ENCODE results near the gene MGAT5.

Gene MGAT5

DNA sequence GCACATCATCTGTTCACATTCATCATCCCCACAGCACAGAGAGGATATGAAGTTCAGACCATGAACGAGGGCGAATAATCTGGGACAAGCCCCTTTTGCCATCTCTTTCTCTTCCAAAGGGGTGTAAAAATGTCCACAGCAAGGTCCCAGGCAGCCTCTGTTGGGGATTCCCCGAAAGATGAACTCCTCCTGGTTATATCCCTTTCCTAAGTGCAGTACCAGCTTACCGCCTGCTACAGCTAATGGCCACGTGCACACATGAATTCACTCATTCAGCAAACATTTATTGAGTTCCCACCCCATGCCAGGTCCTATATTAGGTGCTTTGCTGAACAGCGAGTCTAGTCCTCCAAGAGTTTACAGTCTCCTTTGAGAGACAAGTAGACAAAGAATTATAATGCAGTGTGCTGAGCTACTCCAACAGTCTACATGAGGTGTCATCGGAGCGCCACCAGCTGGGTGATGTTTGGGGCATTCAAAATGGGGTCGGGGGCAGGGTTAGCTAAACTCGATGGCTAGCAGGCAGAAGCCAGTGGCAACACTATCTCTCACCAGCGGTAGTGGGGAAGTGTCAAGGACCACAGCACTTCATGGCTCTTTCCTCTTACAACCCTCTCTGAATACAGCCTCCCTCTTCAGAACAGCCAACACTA, 236.0 kb downstream of the MGAT5 start:
- no peak for DNase-seq

DNA sequence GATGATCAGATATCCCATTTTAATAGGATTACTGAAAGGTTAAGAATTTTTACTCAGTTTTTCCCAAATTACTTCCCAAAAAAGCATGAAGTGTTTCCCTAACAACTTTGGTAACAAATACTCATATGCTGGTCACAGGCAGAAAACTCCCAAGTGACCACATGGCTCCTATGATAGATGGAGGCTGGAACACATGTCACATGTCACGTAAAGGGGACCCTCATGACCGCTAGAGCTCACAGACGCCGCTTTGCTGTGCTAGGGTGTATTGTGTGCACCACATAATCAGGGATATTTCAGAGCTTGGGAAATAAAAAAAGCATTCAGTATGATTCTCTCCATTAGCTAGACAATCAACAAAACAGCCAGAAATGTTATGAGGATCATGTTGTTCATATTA, 236.7 kb downstream of the MGAT5 start:
- DNase-seq = no peak

DNA sequence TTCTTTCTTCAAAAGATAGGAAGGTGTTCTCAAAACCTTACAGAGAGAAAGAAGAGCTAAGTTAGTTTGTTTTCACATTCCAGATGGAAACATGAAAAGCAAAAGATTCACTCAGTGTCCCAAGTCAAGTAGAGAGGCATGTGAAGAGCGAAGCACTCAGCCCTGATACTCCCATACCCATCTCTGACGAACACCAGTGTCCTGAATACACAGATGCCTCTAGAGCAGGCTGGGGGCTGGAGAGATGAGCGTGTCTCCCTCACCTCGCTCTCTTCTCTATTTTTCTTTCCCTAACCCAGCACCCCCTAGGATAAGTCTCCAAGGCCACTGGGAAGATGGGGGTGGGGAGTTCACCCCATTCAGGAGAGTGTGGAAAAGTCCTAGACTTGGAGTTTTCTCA, 237.2 kb downstream of the MGAT5 start:
- DNase-seq = no peak

DNA sequence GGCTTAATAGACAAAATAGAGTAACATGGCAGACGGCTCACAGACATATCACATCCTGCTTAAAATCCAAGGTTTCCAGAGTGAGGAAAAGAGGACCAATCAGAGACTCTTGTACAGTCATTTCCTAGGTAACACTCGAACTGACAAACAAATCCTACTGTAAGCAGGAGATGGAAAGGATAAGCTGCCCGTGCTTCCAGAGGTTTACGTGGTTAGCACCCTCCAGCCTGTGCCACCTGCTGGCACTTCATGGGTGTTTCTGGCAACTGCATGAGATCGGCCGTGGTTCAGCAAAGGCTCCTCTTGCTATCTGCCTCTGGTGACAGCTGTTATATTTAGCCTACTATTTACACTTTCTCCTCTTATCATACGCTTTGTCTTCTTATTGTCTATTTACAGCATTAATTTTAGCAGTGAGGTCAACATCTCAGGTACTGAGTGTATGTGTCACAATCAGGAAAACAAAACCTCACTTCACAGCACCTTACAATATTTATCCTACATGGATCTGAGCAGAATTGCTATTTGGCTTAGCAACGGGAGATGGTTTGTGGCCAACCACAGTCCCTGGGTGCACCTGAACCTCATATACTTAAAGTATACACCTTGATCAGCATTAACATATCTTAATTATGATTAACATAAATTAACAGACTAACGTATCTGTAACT, 238.0 kb downstream of the MGAT5 start:
- peak; percentile 14 for DNase-seq

DNA sequence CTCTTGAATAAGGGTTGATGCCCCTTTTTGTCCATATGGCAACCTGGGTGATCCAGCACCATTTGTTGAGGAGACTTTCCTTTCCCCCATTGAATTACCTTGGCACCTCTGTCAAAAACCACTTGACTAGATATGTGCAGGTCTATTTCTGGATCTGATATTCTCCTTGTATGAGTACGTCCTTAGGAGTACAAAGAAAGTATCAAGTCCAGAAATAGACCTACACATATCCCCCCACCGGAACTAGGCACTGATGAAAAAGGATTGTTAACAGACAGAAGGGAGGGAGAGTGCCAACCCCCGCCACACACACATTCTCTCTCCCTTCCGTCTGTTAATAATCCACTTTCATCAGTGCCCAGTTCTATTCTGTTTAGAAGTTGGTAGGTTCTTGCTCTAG, 239.9 kb downstream of the MGAT5 start:
- DNase-seq = no peak

DNA sequence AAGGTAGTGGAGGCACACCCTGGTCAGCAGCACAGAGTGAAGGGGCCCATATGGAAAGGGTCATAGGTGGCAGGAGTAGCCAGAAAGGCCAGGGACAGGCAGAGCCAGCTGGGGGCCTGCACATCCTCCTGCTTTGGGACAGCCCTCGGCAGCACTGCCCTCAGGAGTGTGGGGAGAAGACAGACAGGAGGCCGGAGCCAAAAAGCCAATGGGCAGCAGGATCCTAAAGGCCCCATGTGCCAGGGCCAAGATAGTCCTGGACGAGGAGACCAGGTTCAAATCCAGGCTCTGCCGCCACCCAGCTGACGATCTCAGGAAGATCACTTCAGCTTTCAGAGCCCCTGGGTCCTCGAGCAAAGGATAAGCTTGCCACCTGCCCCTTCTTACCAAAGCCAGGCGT, 244.8 kb downstream of the MGAT5 start:
- DNase-seq = no peak

DNA sequence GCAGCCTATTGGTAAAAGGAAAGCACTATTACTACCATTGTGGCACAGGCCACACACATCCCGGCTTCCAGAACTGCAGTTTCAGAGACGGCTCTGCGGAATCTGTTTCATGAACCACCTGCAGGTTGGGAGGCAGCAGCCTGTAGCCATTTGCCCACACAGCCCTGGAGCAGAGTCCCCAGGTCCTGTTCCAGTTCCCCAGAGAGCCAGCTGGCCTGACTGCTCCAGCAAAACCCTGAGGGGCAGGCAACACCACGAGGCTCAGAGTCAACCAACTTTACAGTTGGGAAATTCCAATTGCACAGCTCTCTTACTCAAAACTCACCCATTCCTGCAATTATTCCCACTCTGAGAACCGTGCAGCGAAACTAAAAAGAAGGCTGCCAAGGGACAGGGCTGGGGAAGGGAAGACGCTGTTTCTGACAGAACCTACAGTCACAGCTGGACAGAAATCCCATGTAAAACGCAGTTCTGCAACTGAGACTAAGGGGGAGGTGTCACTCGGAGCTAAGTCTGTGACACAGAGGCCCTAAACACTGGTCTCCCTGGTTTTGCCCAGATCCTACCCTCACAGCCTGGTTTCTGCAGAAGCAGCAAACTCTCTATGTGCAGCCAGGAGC, 245.5 kb downstream of the MGAT5 start:
- no peak for DNase-seq

DNA sequence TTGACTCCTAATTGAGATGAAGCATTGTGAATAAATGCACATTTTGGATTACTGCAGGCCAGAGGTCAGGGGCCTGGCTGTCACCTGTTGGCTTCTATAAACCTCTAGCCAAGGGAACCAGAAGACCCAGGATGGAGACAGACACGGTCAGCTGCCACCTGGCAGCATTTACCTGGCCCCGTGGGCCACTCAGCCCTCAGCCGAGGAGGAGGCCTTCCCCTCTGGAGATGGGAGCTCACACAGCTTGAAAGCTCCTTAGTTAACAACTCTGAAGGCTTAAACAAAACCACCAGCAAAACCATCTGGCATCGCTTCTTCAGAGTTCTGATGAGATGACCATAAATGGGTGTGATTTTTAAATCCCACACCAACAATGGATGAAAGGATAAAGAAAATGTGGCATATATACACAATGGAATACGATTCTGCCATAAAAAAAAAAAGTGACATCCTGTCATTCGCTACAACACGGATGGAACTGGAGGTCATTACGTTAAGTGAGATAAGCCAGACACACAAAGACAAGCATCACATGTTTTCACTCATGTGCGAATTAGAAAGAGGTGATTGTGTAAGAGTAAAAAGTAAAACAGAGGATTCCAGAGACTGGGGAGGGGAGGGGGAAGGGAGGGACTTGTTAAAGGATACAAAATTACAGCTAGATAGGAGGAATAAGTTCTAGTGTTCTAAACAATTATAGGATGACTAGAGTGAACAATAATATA, 246.5 kb downstream of the MGAT5 start:
- DNase-seq = no peak

DNA sequence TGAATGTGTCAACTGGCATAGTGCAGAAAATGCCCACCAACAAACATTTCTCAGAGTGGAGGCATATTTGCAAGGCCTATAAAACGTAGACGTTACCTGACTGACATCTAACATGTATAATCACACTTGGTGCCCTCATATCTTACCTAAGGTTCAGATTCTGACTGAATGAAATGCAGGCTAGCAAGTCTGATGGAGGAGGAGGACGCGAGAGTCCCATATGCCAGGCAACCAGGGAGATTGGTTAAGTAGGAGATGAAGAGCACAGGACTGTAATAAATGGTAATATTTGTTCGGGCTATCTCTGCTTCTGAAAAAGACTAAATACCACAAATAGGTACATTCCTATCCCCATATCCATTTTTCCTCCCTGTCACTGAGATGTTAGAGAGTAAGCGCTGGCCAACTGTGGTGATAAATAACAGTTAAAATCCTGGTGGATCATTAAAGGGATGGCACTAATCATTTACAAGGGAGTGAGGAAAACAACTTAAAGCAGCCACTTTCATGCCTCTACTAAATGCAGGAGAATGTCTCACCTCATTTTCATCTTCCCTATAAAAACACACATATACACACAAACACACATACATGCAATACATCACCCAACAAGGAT, 247.7 kb downstream of the MGAT5 start:
- DNase-seq = no peak

DNA sequence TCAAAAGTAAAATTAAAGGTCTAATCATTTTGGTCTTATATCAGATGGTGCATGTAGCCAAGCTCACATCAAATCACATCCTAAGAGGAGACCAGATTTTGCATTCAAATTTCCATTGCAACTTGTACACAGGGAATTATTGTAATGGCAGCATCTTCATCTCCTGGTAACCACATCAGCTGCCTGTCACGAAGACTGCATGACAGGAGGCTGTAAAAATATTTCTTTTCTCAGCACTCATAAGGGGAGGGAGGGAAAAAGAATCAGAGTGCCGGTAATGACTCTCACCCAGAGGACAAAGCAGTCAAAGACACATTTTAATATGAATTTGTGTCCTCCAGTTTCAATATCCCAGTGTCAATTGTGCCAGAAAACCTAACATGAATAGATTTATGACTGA, 248.2 kb downstream of the MGAT5 start:
- DNase-seq = no peak

Measured in hematopoietic multipotent progenitor cell treated with erythropoietin and hydrocortisone succinate and interleukin-3 and kit ligand, for 6 days (in vitro differentiated cells).